Loucy (cell line): ENCODE results near the gene DUSP22.

ENCODE experiments used
- H2AFZ ChIP-seq: fragments of 200-600 bp; sonication (generic); 2 replicates; pipeline ENCODE4 v1.6.0; 2016; ENCODE audit warnings: antibody characterized with exemption, mild to moderate bottlenecking, low read length, moderate library complexity
- H3F3A ChIP-seq: fragments of 200-600 bp; 2 replicates; pipeline ENCODE4 v1.6.0; 2016; ENCODE audit warnings: antibody characterized with exemption, low read depth, mild to moderate bottlenecking
- H3K27me3 ChIP-seq: fragments of 200-600 bp; sonication (generic); 2 replicates; pipeline ENCODE4 v1.6.1; 2014; ENCODE audit warnings: low read length, mild to moderate bottlenecking; ENCODE audit not compliant: insufficient read depth, poor library complexity, severe bottlenecking
- H3K36me3 ChIP-seq: fragments of 200-600 bp; sonication (generic); 2 replicates; pipeline ENCODE4 v1.6.1; 2016; ENCODE audit warnings: low read length; ENCODE audit not compliant: insufficient read depth
- H3K4me1 ChIP-seq: fragments of 200-600 bp; sonication (generic); 2 replicates; pipeline ENCODE4 v1.5.1; 2014; ENCODE audit warnings: low read length, mild to moderate bottlenecking; ENCODE audit not compliant: insufficient read depth, poor library complexity, severe bottlenecking
- H3K4me2 ChIP-seq: fragments of 200-600 bp; sonication (generic); 2 replicates; pipeline ENCODE4 v1.6.0; 2014; ENCODE audit warnings: antibody characterized with exemption, low read length, low read depth, mild to moderate bottlenecking; ENCODE audit not compliant: poor library complexity, severe bottlenecking
- H3K4me3 ChIP-seq: fragments of 200-600 bp; sonication (generic); 2 replicates; pipeline ENCODE4 v1.5.1; 2014; ENCODE audit warnings: low read length, mild to moderate bottlenecking, mixed read lengths; ENCODE audit not compliant: poor library complexity, severe bottlenecking
- H3K79me2 ChIP-seq: fragments of 200-600 bp; sonication (generic); 2 replicates; pipeline ENCODE4 v1.6.1; 2014; ENCODE audit warnings: low read length; ENCODE audit not compliant: insufficient read depth
- H3K9ac ChIP-seq: fragments of 200-600 bp; sonication (generic); 2 replicates; pipeline ENCODE4 v1.6.0; 2014; ENCODE audit warnings: mild to moderate bottlenecking, low read depth, low read length, moderate library complexity; ENCODE audit not compliant: poor library complexity, severe bottlenecking
- H3K9me2 ChIP-seq: fragments of 200-600 bp; sonication (generic); replicated peaks from 2 replicates; pipeline ENCODE4 v1.6.1; 2016; ENCODE audit warnings: low read depth, low read length, mixed read lengths
- H3K9me3 ChIP-seq: fragments of 200-600 bp; sonication (generic); 2 replicates; pipeline ENCODE4 v1.6.1; 2014; ENCODE audit warnings: mild to moderate bottlenecking, antibody characterized with exemption, low read length, low read depth; ENCODE audit not compliant: insufficient read depth
- H4K20me1 ChIP-seq: fragments of 200-600 bp; sonication (generic); 2 replicates; pipeline ENCODE4 v1.6.0; 2014; ENCODE audit warnings: antibody characterized with exemption, low read length, mild to moderate bottlenecking; ENCODE audit not compliant: insufficient read depth, poor library complexity, severe bottlenecking
- EZH2phosphoT487 ChIP-seq: fragments of 200-600 bp; IDR thresholded peaks from 2 replicates; pipeline ENCODE4 v1.6.1; 2018; ENCODE audit warnings: antibody characterized with exemption, mild to moderate bottlenecking, moderate library complexity, borderline replicate concordance
- TF ChIP-seq, protein P1 (sequence below): fragments of 200-600 bp; sonication (generic); conservative IDR thresholded peaks from 2 replicates; pipeline ENCODE4 v1.5.1; 2014; ENCODE audit warnings: mild to moderate bottlenecking, antibody characterized with exemption, low read length

The DUSP22 gene

GRCh38 chr6:362231-362923 lies 70.1 kb downstream of the DUSP22 start:
- Histone ChIP-seq H4K20me1 (no peaks in the 10 kb centered on the region), H3F3A (no peaks in the 10 kb centered on the region), H3K36me3 (no peaks in the 10 kb centered on the region), H3K4me2 (no peak overlapping the region), H3K27me3 (no peaks in the 10 kb centered on the region), H3K9ac (no peak overlapping the region), H3K4me1 (peaks cover 4% of the 10 kb centered on the region), H3K4me3 (no peak overlapping the region), H3K9me3 (no peaks in the 10 kb centered on the region; the same call in 1 of the 2 replicates), H3K9me2 (no peaks in the 10 kb centered on the region), H3K79me2 (no peaks in the 10 kb centered on the region), H2AFZ (no peak overlapping the region)
- no peak for TF ChIP-seq EZH2phosphoT487
- TF ChIP-seq, protein P1, sequence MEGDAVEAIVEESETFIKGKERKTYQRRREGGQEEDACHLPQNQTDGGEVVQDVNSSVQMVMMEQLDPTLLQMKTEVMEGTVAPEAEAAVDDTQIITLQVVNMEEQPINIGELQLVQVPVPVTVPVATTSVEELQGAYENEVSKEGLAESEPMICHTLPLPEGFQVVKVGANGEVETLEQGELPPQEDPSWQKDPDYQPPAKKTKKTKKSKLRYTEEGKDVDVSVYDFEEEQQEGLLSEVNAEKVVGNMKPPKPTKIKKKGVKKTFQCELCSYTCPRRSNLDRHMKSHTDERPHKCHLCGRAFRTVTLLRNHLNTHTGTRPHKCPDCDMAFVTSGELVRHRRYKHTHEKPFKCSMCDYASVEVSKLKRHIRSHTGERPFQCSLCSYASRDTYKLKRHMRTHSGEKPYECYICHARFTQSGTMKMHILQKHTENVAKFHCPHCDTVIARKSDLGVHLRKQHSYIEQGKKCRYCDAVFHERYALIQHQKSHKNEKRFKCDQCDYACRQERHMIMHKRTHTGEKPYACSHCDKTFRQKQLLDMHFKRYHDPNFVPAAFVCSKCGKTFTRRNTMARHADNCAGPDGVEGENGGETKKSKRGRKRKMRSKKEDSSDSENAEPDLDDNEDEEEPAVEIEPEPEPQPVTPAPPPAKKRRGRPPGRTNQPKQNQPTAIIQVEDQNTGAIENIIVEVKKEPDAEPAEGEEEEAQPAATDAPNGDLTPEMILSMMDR: no peak

GRCh38 chr6:362924-363249 lies 70.6 kb downstream of the DUSP22 start:
- no peak overlapping the region for H3K9ac ChIP-seq
- H3K36me3 ChIP-seq: no peaks in the 10 kb centered on the region
- TF ChIP-seq, protein P1: no peak
- TF ChIP-seq EZH2phosphoT487: no peak
- H3K79me2 ChIP-seq: no peaks in the 10 kb centered on the region
- H3K4me1 ChIP-seq: peaks cover 4% of the 10 kb centered on the region
- no peak overlapping the region for H3K4me2 ChIP-seq
- no peaks in the 10 kb centered on the region for H4K20me1 ChIP-seq
- H3F3A ChIP-seq: no peaks in the 10 kb centered on the region
- H2AFZ ChIP-seq: no peak overlapping the region
- H3K9me3 ChIP-seq: no peaks in the 10 kb centered on the region; the same call in 1 of the 2 replicates
- H3K27me3 ChIP-seq: no peaks in the 10 kb centered on the region
- H3K9me2 ChIP-seq: no peaks in the 10 kb centered on the region
- H3K4me3 ChIP-seq: no peak overlapping the region

DNA sequence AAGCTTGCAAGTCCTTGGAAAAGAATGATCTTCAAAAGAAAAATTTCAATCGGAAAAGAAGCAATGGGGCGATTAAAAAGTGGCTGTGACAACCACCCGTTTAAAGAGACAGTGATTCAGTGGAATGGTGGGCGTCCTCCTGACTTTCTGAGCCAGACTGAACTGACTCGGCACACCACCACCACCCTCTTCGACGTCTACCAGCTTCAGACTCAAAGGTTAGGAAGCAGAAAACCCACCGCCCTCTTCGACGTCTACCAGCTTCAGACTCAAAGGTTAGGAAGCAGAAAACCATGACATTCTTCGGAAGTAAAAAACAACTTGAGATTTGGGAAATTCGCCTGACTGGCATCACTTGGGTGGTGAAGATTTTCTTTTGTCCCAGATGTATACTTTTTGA lies 71.0 kb downstream of the DUSP22 start:
- no peaks in the 10 kb centered on the region for H4K20me1 ChIP-seq
- no peaks in the 10 kb centered on the region for H3K36me3 ChIP-seq
- H3K27me3 ChIP-seq: no peaks in the 10 kb centered on the region
- no peaks in the 10 kb centered on the region for H3K79me2 ChIP-seq
- no peaks in the 10 kb centered on the region for H3K9me2 ChIP-seq
- H3K9me3 ChIP-seq: no peaks in the 10 kb centered on the region; the same call in 1 of the 2 replicates
- no peak overlapping the region for H3K9ac ChIP-seq
- TF ChIP-seq EZH2phosphoT487: no peak
- TF ChIP-seq, protein P1: no peak
- peaks cover 4% of the 10 kb centered on the region for H3K4me1 ChIP-seq
- H2AFZ ChIP-seq: no peak overlapping the region
- H3K4me3 ChIP-seq: no peak overlapping the region
- H3F3A ChIP-seq: no peaks in the 10 kb centered on the region
- H3K4me2 ChIP-seq: no peak overlapping the region
